SHP77 (cell line): ENCODE measurements around the gene GCHFR.

Experiments used
- DNase-seq, 2 experiments: peaks; one replicate each; lab custom pipeline; 2025; lab: John Stamatoyannopoulos, UW

GCHFR gene

DNA sequence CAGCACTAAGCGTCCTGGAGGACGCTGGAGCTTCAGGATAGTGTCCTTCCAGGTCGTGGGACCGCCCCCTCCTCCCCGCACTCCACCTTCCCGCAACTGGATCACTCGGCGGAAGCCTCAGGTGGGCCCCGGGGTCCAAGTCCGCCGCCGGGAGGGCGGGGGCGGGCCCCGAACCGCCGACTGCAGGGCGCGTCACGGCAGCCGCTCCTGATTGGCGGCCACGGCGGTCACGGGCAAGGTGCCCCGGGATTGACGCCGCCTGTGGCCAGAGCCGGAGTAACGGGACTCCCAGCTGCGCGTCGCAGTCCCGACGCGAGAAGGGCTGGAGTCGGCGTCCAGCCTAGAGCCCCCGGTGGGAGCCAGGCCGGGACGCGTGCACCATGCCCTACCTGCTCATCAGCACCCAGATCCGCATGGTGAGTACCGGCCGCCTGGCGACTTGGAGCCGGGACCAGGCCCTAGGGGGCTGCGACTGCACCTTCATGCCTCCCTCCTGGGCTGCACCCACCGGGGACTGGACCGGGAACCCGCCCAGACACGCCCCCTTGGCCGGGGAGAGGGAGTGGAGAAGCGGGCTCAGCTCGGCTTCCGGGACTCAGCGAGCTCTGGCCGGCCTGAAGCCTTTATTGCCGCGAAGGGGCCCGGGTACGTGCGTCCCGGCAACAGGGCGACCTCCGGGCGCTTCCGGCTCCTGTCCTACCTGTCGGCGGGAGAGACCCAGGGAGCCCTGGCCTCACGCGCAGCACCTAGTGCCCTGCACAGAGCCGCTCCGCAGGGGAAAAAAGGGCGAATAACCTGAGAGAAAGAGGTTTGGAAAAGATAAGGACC, at the start of gene GCHFR:
GCHFR (plus strand) TSS at position 268 of the 828 bp plus-strand sequence; CDS start at position 381, 113 bp downstream.
- peak; percentile 60 to 71 for DNase-seq

- no peak for DNase-seq
These were observed 49.7 kb upstream of the GCHFR start for GRCh38 chr15:40714144-40714543.

- no peak for DNase-seq
These were observed 47.7 kb upstream of the GCHFR start for GRCh38 chr15:40716165-40716564.

DNA sequence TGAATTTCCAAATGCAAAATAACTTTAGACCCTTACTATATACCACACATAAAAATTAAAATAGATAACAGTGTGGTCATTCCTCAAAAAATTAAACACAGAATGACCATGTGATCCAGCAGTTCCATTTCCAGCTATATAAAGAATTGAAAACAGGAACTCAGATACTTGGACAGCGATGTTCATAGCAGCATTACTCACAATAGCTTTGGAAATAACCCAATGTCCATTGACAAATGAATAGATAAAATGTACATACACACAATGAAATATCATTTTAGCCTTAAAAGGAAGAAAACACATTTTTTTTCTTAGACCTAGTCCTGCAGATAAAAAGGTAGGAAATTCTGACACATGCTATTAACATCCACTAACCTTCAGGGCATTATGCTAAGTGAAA, 42.2 kb upstream of the GCHFR start:
- no peak for DNase-seq

DNA sequence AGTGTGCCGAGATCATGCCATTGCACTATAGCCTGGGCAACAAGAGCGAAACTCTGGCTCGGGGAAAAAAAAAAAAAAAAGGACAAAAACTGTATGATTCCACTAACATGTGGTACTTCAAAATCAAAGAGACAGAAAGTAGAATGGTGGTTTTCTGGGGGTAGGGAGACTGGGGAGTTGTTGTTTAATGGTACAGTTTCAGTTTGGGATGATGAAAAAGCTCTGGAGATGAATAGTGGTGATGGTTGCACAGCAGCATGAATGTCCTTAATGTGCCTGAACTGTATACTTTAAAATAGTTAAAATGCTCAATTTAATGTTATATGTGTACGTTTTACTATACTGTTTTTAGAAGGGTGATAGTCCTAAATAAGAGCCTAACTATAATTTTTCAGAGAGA, 41.5 kb upstream of the GCHFR start:
- DNase-seq = no peak

DNA sequence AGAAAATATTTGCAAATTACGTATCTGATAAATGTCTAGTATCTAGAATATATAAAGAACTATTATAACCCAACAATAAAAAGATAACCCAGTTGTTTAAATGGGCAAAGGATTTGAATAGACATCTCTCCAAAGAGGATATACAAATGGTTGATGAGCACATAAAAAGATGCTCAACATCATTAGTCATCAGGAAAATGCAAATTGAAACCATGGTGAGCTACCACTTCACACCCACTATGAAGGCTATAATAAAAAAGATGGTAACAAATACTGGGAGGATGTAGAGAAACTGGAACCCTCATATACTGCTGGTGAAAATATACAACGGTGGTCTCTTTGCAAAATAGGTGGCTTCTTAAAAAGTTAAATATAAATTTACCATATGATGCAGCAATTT, 40.9 kb upstream of the GCHFR start:
- DNase-seq = no peak

DNA sequence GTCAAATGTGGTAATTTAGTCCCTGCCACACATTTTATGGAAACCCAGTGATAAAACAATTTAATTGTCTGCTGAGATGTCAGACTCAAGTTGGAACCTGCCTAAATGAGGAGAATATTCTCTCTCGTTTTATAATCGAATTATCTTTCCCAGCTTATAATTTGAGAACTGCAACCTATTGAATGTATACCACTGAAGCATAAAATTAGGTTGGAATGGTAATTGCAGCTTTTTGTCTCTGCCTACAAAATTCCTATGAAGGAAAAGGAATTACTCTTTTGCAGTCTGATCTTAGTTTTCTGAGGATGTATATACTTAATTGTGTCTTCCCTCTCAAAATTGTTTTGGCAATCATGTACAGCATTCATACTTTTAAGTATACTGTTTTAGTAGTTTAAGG, 39.9 kb upstream of the GCHFR start:
- no peak for DNase-seq

- DNase-seq = no peak
These were observed 32.8 kb upstream of the GCHFR start for GRCh38 chr15:40731034-40731433.

GRCh38 chr15:40736575-40736974, 27.3 kb upstream of the GCHFR start:
- no peak for DNase-seq

GRCh38 chr15:40737048-40737447, 26.8 kb upstream of the GCHFR start:
- DNase-seq = no peak

GRCh38 chr15:40739047-40739446, 24.8 kb upstream of the GCHFR start:
- DNase-seq = no peak

GRCh38 chr15:40739854-40740253, 24.0 kb upstream of the GCHFR start:
- DNase-seq = no peak

DNA sequence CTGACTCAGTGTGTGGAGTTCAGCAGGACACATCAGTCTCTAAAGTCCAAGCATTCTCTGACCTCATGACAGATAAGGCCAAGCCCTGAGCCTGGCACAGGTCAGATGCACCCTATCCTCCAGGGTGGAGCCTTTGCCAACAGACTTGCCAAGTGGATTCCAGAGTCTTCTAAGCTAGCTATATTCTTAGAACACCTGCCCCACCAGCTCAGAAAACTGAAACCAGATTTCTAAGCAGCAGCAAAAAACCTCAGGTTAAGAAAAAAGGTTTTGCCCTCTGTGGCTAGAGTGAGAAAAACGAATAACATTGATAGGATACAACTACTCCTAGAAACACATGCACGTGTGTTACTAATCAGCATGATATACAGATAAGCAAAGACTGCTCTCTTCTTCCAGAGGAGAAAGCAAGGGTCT, 20.4 kb upstream of the GCHFR start:
- DNase-seq = no peak

- no peak for DNase-seq
These were observed 19.7 kb upstream of the GCHFR start for GRCh38 chr15:40743921-40744814.

GRCh38 chr15:40744815-40745152, 19.1 kb upstream of the GCHFR start:
- DNase-seq = no peak

DNA sequence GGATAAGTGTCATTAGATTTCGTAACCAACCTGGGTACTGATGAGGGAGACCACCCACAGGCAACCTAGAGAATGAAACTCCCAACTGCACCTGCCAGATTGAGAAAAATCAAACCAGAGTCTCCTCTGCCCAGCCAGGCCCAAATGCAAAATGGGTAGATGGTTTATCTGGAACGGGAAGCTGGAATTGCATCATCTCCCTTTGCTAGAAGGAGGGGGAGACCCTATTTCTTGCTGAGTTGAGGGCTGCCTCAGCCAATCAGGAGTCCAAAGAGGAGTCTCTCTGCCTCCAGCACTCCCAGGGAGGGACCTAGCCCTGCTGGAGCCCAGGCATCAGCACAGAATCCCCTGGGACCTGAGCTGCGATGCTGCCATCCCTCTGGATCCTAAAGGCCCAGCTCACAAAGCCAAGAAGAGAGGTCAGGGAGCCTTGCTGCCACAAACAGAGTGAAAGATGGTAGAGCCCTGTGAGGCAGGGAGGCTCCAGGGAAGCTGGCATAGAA, 16.9 kb upstream of the GCHFR start:
- DNase-seq = no peak

GRCh38 chr15:40747685-40748631, 15.9 kb upstream of the GCHFR start:
- DNase-seq = no peak

GRCh38 chr15:40749151-40749630, 14.7 kb upstream of the GCHFR start:
- no peak for DNase-seq

DNA sequence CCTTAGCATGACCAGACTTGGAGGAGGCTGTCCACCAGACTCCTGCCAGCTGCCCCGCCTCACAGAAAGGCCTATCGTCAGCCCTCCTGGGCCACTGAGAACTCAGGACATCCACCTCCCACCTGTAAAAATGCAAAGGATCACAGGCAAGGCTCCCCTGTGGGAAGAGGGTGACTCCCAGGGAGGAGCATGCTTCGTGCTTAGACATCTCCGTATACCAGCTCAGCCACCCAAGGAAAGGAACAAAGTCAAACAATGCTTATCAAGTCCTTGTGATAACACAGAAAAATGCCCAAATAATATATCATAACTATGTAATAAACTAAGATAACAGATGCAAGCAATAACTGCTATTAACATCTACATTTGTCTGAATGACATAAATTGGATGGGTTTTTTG, 13.0 kb upstream of the GCHFR start:
- DNase-seq = no peak

DNA sequence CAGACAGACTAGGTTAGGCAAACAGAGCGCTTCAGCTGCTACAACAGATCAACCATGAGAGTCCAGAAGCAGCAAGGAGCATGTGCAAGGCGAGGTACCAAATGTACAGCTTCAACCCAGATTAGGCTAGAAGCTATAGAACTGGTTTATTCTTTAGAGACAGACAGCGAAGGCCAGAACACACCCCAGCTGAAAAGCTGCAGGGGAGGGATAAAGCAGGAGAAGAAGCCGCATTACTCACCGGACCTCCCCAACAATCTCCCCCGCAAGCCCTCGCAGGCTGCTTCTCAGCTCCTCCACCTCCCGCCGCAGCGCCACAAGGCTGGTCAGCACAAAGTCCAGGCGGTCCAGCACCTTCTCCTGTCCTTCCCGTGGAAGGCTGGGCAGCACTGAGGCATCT, 12.1 kb upstream of the GCHFR start:
- DNase-seq = no peak

GRCh38 chr15:40754574-40754882, 9.3 kb upstream of the GCHFR start:
- DNase-seq = no peak
